ENCODE measurements around the gene SLC9A5. TPM values are rescaled to one million over a fixed set of nuclear protein-coding genes. Genes with fewer than 3 reads are reported as not detected.

Gene SLC9A5
- total RNA-seq, 1 experiment from 2014 or later, result 5.6 TPM

DNA sequence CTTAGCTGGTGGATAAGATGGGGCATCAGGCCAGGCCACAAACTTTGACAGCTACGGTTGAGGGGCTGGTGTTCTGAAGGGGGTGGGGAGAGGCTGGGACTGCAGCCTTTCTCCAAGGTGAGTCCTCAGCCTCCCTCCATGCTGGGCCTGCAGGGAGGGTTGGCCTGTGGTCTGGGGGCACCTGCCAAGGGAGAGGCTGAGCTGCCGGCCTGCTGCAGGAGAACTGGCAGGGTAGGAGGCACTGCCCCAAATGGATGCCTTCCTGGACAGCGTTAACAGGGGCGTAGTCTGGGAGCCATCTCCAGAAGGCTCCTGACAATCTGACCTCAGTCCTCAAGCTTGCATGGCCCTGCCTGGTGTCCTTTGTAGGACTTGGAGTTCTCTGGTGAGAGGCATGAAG, 44.7 kb upstream of the SLC9A5 start (continued):
- no peak for TF ChIP-seq ZNF274 (IDR thresholded peaks at IDR 0.05; ENCODE audit: low read depth, low read length)
- TF ChIP-seq, protein P1, sequence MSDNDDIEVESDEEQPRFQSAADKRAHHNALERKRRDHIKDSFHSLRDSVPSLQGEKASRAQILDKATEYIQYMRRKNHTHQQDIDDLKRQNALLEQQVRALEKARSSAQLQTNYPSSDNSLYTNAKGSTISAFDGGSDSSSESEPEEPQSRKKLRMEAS (IDR thresholded peaks at IDR 0.05), result no peak
- TF ChIP-seq, protein P2, sequence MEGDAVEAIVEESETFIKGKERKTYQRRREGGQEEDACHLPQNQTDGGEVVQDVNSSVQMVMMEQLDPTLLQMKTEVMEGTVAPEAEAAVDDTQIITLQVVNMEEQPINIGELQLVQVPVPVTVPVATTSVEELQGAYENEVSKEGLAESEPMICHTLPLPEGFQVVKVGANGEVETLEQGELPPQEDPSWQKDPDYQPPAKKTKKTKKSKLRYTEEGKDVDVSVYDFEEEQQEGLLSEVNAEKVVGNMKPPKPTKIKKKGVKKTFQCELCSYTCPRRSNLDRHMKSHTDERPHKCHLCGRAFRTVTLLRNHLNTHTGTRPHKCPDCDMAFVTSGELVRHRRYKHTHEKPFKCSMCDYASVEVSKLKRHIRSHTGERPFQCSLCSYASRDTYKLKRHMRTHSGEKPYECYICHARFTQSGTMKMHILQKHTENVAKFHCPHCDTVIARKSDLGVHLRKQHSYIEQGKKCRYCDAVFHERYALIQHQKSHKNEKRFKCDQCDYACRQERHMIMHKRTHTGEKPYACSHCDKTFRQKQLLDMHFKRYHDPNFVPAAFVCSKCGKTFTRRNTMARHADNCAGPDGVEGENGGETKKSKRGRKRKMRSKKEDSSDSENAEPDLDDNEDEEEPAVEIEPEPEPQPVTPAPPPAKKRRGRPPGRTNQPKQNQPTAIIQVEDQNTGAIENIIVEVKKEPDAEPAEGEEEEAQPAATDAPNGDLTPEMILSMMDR (IDR thresholded peaks at IDR 0.05 in 2 of 3, conservative IDR thresholded peaks at IDR 0.05 in 1 of 3; ENCODE audit: borderline replicate concordance in 1 of 3, insufficient read depth in 1 of 3, low read depth in 2 of 3, low read length in 2 of 3), result no peak
- no peak for TF ChIP-seq EZH2 (IDR thresholded peaks at IDR 0.05)

DNA sequence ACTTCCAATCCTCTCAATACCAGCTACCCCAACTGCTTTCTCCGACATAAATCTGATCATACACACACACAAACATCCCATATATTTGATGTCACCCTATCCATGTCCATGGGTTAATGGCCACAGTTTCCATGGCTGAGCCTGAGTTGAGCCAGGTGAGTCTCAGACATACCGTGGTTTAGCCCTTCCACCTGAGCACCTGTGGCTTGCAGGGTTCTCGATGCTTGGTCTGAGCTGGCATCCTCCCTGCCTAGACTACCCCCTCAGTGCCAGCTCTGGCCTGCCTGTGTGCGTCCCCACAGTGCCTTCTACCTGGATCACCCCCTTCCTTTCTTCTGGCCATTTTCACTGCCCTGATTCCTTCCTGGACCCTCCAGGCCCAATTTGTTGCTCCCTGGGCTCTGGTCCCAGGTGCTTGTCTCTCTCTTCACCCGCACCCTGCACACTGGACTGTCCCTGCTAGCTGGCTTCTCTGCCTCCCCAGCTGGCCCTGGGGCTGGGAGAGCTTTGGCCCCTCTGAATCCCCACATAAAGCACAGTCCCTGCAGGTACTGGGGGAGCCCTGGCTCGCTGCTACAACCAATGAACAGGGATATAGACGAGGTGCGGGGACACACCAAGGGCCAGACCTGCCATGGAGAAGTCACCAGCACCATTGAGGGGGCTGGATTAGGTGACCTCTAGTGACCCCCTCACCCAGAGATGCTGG, 42.5 kb upstream of the SLC9A5 start:
- no peaks in the 10 kb centered on the region for H3K27me3 ChIP-seq (ENCODE audit: insufficient read depth, low read length)
- ATAC-seq (no peak), DNase-seq (ENCODE audit: low read depth, low spot score) (no peak)
- H3K36me3 ChIP-seq (ENCODE audit: control insufficient read depth in 1 of 2, insufficient read depth in 2 of 2, low read length in 2 of 2), result peaks cover 11 to 14% of the 10 kb centered on the region in 2 experiments; a peak in 3 of 4 replicates
- no TSS peak for BruUV-seq (replicated peaks)
- no peak overlapping the region for H3K9ac ChIP-seq (ENCODE audit: low read length)
- H3K27ac ChIP-seq (ENCODE audit: low read depth, low read length), result no peak overlapping the region
- H3K9me2 ChIP-seq (ENCODE audit: insufficient read depth), result no peaks in the 10 kb centered on the region
- peaks cover 11 to 25% of the 10 kb centered on the region in 2 experiments for H3K4me1 ChIP-seq (ENCODE audit: control insufficient read depth in 1 of 2, insufficient read depth in 2 of 2, low read length in 2 of 2)
- CTCF ChIA-PET, result interaction anchor here (1.8 kb wide), 1 partner anchor 8 kb away, joined by 7 read pairs; no protein-coding TSS in a partner anchor
- no peaks in the 10 kb centered on the region for H3K9me3 ChIP-seq (ENCODE audit: control insufficient read depth in 1 of 2, insufficient read depth in 1 of 2, low read depth in 1 of 2, low read length in 2 of 2)
- H3K4me2 ChIP-seq (ENCODE audit: low read length), result no peak overlapping the region; the same call in 1 of the 2 replicates
- no peak overlapping the region for H2AFZ ChIP-seq (ENCODE audit: low read depth, low read length, poor library complexity, severe bottlenecking)
- no peak overlapping the region for H3K4me3 ChIP-seq (replicated peaks in 1 of 2; ENCODE audit: low read depth in 1 of 2, low read length in 2 of 2)
- RAD21 ChIA-PET (ENCODE audit: low non-redundant PET in 1 of 2, low total read pairs in 2 of 2, uncharacterized antibody in 2 of 2, unreplicated experiment in 2 of 2), result no interaction called here
- POLR2A ChIA-PET, result no interaction called here
- H3K79me2 ChIP-seq (ENCODE audit: insufficient read depth, low read length), result no peaks in the 10 kb centered on the region
- no peaks in the 10 kb centered on the region for H4K20me1 ChIP-seq (ENCODE audit: insufficient read depth)
- TF ChIP-seq SP1 (IDR thresholded peaks at IDR 0.05; ENCODE audit: low read depth) (no peak), ZFX (IDR thresholded peaks at IDR 0.05) (no peak), POLR2AphosphoS5 (IDR thresholded peaks at IDR 0.05; ENCODE audit: low read depth, low read length) (peak; percentile 46), RAD21 (IDR thresholded peaks at IDR 0.05; ENCODE audit: low read depth) (no peak)
- TF ChIP-seq, protein P1 (IDR thresholded peaks at IDR 0.05), result no peak
- intact Hi-C loops (cut with micrococcal nuclease), result no loop called here

Measured in HCT116 (cell line).